GM21367 (cell line): ENCODE data around the gene PDS5A.
A peak's percentile ranks its signal among the peaks of the same experiment; 100 is the strongest.
"Not testable (repeated sequence)": the region's sequence is repeated elsewhere in the genome, so short reads cannot be mapped to it uniquely, and the experiment has no call there.

Source experiments
- ATAC-seq: cut with Tn5 transposase; IDR thresholded peaks from one replicate; pipeline ENCODE4 v1.9.1; 2021; ENCODE audit not compliant: unreplicated experiment

The PDS5A gene, protein sequence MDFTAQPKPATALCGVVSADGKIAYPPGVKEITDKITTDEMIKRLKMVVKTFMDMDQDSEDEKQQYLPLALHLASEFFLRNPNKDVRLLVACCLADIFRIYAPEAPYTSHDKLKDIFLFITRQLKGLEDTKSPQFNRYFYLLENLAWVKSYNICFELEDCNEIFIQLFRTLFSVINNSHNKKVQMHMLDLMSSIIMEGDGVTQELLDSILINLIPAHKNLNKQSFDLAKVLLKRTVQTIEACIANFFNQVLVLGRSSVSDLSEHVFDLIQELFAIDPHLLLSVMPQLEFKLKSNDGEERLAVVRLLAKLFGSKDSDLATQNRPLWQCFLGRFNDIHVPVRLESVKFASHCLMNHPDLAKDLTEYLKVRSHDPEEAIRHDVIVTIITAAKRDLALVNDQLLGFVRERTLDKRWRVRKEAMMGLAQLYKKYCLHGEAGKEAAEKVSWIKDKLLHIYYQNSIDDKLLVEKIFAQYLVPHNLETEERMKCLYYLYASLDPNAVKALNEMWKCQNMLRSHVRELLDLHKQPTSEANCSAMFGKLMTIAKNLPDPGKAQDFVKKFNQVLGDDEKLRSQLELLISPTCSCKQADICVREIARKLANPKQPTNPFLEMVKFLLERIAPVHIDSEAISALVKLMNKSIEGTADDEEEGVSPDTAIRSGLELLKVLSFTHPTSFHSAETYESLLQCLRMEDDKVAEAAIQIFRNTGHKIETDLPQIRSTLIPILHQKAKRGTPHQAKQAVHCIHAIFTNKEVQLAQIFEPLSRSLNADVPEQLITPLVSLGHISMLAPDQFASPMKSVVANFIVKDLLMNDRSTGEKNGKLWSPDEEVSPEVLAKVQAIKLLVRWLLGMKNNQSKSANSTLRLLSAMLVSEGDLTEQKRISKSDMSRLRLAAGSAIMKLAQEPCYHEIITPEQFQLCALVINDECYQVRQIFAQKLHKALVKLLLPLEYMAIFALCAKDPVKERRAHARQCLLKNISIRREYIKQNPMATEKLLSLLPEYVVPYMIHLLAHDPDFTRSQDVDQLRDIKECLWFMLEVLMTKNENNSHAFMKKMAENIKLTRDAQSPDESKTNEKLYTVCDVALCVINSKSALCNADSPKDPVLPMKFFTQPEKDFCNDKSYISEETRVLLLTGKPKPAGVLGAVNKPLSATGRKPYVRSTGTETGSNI (N-terminal part only)

DNA sequence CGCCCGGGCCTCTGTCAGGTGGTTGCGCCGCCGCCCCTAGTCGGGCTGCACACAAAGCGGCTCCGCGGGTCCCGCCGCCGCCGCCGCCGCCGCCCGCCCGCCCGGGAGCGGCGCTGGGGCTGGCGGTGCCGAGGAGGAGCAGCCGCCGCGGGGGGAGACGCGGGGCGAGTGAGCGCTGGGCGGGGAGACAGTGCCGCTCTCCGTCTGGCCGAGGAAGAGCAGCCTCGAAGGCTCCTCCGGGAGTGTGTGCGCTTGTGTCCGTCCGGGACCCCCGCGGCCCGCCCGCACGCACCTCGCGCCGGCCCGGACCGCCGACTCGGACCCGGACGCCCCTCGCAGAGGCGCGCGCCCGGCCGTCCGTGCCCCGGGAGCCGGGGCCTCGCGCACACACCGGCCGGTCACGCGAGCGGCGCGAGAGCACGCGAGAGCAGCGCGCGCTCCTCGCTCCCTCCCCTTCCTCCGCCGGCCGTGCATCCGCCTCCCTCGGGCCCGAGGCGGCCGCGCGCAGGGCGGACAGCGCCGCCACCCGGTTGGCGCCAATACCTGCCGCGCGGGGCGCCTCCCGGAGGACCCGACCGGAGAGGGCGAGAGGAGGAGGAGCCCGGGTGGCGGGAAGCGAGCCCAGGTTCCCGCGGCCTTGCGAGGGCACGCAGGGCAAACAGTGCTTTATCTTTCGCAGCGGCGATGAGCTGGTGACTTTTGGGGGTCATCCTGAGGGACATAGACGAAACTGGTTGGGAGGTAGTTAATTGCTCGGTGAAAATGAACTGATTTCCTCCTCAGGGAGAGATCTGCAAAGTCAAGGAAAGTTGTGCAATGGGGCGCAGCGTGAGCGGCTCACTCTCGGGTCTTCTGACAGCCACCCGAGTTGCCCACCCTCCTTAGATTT is at the start of gene PDS5A:
TSS of gene PDS5A (minus strand) at position 423 of the 889 bp plus-strand sequence. CDS start 1,334 bp downstream, outside the sequence.
- ATAC-seq = peak; percentile 63

GRCh38 chr4:40024049-40024448 is 46.3 kb upstream of the PDS5A start:
- ATAC-seq = not testable (repeated sequence)

DNA sequence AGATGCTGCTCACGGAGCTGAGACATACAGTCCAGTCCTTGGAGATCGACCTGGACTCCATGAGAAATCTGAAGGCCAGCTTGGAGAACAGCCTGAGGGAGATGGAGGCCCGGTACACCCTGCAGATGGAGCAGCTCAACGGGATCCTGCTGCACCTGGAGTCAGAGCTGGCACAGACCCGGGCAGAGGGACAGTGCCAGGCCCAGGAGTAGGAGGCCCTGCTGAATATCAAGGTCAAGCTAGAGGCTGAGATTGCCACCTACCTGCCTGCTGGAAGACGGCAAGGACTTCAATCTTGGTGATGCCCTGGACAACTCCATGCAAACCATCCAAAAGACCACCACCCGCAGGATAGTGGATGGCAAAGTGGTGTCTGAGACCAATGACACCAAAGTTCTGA is 43.4 kb upstream of the PDS5A start:
- not testable (repeated sequence) for ATAC-seq

GRCh38 chr4:40020221-40020620 is 42.5 kb upstream of the PDS5A start:
- ATAC-seq = no peak

DNA sequence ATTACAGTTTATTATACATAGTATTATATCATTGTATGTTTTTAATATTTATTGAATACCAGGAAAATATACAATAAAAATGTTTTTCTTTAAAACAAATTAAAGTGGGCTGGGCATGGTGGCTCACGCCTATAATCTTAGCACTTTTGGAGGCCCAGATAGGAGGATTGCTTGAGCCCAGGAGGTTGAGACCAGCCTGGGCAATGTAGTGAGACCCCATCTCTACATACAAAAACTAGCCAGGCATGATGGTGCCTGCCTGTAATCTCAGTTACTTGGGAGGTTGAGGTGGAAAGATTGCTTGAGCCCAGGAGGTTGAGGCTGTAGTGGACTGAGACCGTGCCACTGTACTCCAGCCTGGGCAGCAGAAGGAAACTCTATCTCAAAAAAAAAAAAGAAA is 38.3 kb upstream of the PDS5A start:
- no peak for ATAC-seq

DNA sequence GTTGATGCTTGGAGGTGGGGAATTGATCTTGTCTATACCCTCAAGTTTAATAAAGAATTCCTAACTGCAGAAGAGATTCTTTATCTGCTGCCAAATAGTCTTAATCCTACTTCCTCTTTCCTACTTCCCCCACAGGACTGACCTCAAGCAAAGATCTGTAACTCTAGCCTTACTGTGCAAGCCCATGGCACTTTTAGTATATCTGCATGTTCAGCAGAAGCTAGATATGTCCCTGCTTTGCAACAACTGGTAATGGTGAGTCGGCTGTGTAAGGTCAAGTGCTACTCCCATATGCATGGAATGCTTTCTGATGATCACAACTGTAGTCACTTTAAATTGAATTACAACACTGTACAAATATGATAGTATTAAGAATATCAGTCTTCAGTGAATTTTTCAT is 26.3 kb upstream of the PDS5A start:
- no peak for ATAC-seq

GRCh38 chr4:40000711-40001110 is 23.0 kb upstream of the PDS5A start:
- ATAC-seq = no peak

DNA sequence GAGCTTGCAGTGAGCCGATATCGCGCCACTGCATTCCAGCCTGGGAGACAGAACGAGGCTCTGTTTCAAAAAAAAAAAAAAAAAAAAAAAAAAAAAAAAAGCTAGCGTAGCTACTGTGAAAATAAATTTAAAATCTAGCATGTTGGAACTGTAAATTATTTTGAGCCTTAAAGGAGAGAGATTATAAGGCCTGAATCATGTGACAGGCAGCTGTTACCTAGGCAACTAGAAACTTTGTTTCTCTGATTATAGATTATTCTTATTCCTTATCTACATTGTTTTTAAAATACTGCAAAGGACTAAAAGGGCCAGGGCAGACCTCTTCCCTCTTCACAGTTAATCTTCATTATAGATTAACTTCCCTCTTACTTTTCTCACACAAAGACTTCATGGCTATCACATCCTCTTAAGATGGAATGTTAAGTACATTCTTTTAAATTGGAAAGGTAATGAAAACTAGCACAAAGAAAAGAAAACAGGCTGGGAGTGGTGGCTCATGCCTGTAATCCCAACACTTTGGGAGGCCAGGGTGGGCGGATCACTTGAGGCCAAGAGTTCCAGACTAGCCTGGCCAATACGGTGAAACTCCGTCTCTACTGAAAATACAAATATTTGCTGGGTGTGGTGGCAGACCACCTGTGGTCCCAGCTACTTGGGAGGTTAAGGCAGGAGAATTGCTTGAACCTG is 21.1 kb upstream of the PDS5A start:
- no peak for ATAC-seq

- no peak for ATAC-seq
Observed at GRCh38 chr4:39996811-39997210, 19.1 kb upstream of the PDS5A start.

GRCh38 chr4:39994406-39994805 is 16.7 kb upstream of the PDS5A start:
- no peak for ATAC-seq

DNA sequence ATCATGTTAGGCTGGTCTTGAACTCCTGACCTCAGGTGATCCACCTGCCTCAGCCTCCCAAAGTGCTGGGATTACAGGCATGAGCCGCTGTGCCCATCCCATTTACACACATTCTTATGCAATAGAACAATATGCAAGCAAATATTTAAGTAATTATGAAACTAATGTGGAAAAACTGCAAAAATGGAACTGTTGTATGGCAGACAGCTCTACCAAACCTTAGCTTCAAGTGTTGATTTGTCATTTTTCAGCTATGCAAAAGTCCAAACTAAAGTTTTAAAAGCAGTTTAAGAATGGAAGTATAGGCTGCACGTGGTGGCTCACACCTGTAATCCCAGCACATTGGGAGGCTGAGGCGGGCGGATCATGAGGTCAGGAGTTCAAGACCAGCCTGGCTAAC is 11.7 kb upstream of the PDS5A start:
- not testable (repeated sequence) for ATAC-seq

DNA sequence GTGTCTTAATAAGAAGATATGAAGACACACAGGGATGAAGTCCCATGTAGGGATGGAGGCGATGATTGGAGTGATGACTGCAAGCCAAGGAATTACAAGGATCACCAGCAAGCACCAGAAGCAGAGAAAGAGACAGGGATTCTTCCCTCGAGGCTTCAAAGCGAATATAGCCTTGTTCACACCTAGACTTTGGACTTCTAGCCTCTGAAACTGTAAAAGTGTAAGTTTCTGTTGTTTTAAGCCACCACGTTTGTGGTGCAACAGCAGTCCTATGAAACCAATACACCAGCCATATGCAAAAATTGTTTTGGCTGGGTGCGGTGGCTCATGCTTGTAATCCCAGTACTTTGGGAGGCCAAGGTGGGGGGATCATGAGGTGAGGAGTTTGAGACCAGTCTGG is 9.8 kb upstream of the PDS5A start:
- ATAC-seq = no peak

DNA sequence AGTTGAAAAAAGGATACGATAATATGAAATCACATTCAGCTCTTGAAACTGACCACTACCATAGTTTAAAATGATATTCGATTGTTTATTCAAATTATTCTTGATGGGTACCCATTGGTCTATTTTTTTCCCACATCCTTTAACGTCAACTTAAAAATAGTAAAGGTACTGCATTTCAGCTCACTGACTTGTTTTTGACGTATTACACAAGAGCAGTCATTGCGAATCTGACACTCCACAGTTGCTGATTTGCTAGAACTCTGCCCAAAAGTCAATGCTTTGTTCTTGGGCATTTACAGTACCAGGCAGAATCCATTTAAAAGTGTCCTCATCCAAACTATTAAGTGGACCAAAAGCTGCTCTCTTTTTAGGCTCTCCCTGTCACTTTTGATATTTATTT is 1.2 kb upstream of the PDS5A start:
- no peak for ATAC-seq

GRCh38 chr4:39978378-39978775 is 666 bp upstream of the PDS5A start:
- ATAC-seq = no peak

GRCh38 chr4:39976945-39977488 is 694 bp downstream of the PDS5A start:
- ATAC-seq = peak; percentile 17

- ATAC-seq = peak; percentile 28
Observed at GRCh38 chr4:39976141-39976944, 1.4 kb downstream of the PDS5A start.

- ATAC-seq = no peak
Observed at GRCh38 chr4:39975488-39976089, 2.1 kb downstream of the PDS5A start.

DNA sequence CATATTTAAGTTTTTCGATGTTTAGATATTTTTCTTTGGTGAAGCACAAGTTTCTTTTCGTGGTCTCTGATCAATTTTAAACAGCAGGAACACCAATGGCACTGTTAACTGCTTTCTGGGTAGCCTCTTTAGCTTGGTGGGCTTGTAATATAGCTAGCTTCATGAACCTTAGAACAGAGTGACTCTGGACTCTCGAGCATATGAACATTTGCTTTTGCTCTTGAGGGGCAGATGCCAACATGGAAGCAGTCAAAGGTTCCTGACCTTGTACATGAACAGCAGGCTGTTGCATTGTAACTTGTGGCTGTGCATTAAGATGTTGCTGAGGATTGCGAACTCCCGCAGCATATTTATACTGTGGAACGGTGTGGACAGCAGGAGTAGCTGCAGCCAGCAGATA is 4.7 kb downstream of the PDS5A start:
- ATAC-seq = not testable (repeated sequence)
